GM12875 (cell line): ENCODE measurements around the gene ATP1B4.

Experiments used
- H3K4me3 ChIP-seq: one replicate; pipeline ENCODE4 v1.5.1; 2011; ENCODE audit warnings: low read depth, low read length, control low read depth
- TF ChIP-seq, protein P1 (sequence below): IDR thresholded peaks from 2 replicates; pipeline ENCODE4 v1.5.1; 2011; ENCODE audit warnings: low read depth, mild to moderate bottlenecking, control low read depth, inconsistent platforms, low read length, moderate library complexity, borderline replicate concordance; ENCODE audit not compliant: insufficient read depth

Gene ATP1B4

DNA sequence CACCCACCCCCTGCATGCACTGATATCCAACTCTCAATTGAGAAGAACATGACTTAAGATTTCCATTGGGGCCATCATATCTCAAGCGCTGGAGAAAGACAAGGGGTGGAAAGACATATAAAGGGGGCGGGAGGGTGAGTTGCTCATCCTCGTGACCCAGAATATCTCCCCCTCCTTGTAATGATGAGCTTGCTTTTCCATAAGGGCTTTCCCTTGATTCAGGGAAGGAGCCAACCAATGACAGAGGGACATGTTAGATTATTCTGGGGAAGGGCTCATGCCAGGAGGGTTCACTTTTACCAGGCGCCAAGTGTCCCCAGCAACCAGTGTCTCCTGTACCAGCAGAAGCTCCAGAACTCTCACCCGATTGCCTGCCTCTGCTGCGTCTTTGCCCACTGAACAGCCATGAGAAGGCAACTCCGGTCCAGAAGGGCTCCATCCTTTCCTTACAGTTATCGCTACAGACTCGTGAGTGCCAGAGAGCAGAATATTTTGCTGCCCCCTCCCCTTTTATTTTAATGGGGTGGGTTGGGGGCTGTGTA, at the start of gene ATP1B4:
ATP1B4 (plus strand) TSS at position 326 of the 542 bp plus-strand sequence; CDS start at position 406, 80 bp downstream.
- no peak within 1 kb of the TSS for H3K4me3 ChIP-seq
- TF ChIP-seq, protein P1, sequence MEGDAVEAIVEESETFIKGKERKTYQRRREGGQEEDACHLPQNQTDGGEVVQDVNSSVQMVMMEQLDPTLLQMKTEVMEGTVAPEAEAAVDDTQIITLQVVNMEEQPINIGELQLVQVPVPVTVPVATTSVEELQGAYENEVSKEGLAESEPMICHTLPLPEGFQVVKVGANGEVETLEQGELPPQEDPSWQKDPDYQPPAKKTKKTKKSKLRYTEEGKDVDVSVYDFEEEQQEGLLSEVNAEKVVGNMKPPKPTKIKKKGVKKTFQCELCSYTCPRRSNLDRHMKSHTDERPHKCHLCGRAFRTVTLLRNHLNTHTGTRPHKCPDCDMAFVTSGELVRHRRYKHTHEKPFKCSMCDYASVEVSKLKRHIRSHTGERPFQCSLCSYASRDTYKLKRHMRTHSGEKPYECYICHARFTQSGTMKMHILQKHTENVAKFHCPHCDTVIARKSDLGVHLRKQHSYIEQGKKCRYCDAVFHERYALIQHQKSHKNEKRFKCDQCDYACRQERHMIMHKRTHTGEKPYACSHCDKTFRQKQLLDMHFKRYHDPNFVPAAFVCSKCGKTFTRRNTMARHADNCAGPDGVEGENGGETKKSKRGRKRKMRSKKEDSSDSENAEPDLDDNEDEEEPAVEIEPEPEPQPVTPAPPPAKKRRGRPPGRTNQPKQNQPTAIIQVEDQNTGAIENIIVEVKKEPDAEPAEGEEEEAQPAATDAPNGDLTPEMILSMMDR, result no peak

GRCh38 chrX:120315776-120316175, 46.1 kb upstream of the ATP1B4 start:
- H3K4me3 ChIP-seq, result no peak overlapping the region
- TF ChIP-seq, protein P1, result no peak

DNA sequence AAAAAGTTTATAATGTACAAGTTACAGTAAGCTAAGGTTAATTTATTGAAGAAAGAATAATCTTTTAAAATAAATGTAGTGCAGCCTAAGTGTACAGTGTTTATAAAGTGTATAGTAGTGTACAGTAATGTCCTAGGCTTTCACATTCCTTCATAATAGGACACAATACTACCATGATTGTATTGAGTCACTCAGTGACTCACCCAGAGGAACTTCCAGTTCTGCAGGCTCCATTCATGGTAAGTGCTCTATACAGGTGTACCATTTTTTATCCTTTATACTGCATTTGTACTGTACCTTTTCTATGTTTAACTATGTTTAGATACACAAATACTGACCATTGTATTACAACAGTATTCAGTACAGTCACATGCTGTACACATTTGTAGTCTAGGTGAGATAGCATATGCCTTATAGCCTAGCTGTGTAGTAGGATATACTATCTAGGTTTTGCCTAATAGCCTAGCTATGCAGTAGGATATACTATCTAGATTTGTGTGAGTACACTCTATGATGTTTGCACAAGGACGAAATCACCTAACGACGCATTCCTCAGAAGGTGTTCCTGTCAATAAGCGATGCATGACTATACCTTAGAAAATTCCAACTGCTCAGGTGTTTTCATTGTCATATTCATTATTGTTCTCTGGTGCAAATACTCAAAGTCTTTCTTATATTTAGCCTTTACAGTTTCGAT, 45.2 kb upstream of the ATP1B4 start:
- H3K4me3 ChIP-seq, result no peak overlapping the region
- TF ChIP-seq, protein P1, result no peak

GRCh38 chrX:120318411-120318810, 43.5 kb upstream of the ATP1B4 start:
- no peak overlapping the region for H3K4me3 ChIP-seq
- TF ChIP-seq, protein P1, result no peak

- H3K4me3 ChIP-seq, result no peak overlapping the region
- TF ChIP-seq, protein P1, result no peak
These were observed 40.2 kb upstream of the ATP1B4 start for GRCh38 chrX:120321520-120322281.

- TF ChIP-seq, protein P1, result no peak
- no peak overlapping the region for H3K4me3 ChIP-seq
These were observed 30.8 kb upstream of the ATP1B4 start for GRCh38 chrX:120331116-120331515.

DNA sequence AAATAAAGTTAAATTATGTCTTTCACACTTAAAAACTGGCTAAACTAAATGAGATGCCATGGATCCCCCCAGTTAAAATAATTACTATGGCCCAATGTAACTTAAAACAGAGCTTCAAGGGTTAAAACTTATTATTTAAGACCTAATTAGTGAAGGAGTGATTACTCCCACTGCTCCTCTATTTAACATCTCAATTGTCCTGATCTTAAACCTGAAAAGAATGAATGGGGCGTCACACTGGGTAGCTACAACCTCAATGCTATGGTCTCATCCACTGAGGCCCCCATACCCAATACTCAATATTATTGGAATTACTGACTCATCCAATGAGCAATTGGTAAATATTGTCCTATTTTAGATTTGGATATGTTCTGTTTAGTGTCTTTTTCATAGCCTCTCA, 29.5 kb upstream of the ATP1B4 start:
- no peak overlapping the region for H3K4me3 ChIP-seq
- TF ChIP-seq, protein P1, result no peak
